HCT116 (cell line): Measurements from ENCODE around the gene ASPA.

ENCODE experiments used
- CEBPB ChIP-seq: IDR thresholded peaks from 2 replicates; pipeline ENCODE4 v1.6.1; 2012; ENCODE audit warnings: low read depth
- POLR2A ChIP-seq: IDR thresholded peaks from 2 replicates; pipeline ENCODE4 v1.7.0; 2011; ENCODE audit warnings: borderline replicate concordance; ENCODE audit not compliant: insufficient read depth, insufficient read length; ENCODE audit errors: extremely low read depth
- POLR2AphosphoS5 ChIP-seq: IDR thresholded peaks from 2 replicates; pipeline ENCODE4 v1.6.1; 2011; ENCODE audit warnings: mild to moderate bottlenecking, low read depth, low read length, moderate library complexity
- SIN3A ChIP-seq: IDR thresholded peaks from 2 replicates; pipeline ENCODE4 v1.6.1; 2012; ENCODE audit warnings: low read depth
- ZNF274 ChIP-seq: fragments of 200-500 bp; sonication (Bioruptor generic); IDR thresholded peaks from 2 replicates; pipeline ENCODE4 v1.6.1; 2014; ENCODE audit warnings: mild to moderate bottlenecking, low read depth, low read length, inconsistent platforms
- TF ChIP-seq, protein P1 (sequence below), 3 experiments: fragments of 200-600 bp in 1 of 3; sonication (generic) in 1 of 3; IDR thresholded peaks in 2 of 3; conservative IDR thresholded peaks in 1 of 3; 2 replicates each; pipeline ENCODE4 v1.5.1; 2012 to 2017; ENCODE audit warnings: low read depth in 2 of 3, low read length in 2 of 3, antibody characterized with exemption in 1 of 3, borderline replicate concordance in 1 of 3, control low read depth in 1 of 3, mild to moderate bottlenecking in 1 of 3, mixed read lengths in 1 of 3, mixed run types in 1 of 3, moderate library complexity in 1 of 3; ENCODE audit not compliant: insufficient read depth in 1 of 3
- TF ChIP-seq, protein P2 (sequence below): IDR thresholded peaks from 2 replicates; pipeline ENCODE4 v1.6.1; 2012; ENCODE audit warnings: low read depth

DNA sequence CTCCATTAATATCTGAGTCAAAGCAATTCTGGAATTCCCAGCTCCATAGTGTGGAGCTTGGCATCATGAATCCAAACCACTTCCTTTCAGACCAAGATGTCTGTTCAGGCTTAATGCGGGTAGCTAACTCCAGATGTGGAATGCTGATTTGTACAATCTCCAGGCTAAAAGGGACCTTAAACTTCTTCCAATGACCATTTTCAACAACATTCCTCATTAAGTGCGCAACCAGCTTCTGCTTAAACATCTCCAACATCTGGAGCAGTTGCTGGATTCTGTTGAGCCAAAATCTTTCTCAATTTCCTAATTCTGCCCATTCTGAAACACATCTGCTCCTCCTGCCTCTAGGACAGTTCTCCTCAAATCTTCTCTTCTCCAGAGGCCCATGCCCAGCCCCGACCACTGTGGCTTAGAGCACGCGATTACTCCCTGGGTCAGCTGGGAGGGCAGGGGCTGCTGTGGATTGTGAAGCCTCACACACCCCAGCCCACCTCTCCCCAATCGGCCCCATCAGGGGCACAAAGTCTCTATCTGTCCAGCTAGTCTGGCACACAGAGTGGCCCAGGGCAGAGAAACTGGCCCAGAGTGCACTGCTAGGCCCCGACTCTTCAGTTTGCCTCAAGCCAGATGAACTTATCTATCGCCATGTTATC lies 36.2 kb downstream of the ASPA start:
- TF ChIP-seq SIN3A (no peak), POLR2A (no peak), CEBPB (no peak), ZNF274 (no peak), POLR2AphosphoS5 (no peak)
- TF ChIP-seq, protein P1, sequence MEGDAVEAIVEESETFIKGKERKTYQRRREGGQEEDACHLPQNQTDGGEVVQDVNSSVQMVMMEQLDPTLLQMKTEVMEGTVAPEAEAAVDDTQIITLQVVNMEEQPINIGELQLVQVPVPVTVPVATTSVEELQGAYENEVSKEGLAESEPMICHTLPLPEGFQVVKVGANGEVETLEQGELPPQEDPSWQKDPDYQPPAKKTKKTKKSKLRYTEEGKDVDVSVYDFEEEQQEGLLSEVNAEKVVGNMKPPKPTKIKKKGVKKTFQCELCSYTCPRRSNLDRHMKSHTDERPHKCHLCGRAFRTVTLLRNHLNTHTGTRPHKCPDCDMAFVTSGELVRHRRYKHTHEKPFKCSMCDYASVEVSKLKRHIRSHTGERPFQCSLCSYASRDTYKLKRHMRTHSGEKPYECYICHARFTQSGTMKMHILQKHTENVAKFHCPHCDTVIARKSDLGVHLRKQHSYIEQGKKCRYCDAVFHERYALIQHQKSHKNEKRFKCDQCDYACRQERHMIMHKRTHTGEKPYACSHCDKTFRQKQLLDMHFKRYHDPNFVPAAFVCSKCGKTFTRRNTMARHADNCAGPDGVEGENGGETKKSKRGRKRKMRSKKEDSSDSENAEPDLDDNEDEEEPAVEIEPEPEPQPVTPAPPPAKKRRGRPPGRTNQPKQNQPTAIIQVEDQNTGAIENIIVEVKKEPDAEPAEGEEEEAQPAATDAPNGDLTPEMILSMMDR (IDR thresholded peaks at IDR 0.05 in 2 of 3, conservative IDR thresholded peaks at IDR 0.05 in 1 of 3; ENCODE audit: borderline replicate concordance in 1 of 3, insufficient read depth in 1 of 3, low read depth in 2 of 3, low read length in 2 of 3), result no peak
- TF ChIP-seq, protein P2, sequence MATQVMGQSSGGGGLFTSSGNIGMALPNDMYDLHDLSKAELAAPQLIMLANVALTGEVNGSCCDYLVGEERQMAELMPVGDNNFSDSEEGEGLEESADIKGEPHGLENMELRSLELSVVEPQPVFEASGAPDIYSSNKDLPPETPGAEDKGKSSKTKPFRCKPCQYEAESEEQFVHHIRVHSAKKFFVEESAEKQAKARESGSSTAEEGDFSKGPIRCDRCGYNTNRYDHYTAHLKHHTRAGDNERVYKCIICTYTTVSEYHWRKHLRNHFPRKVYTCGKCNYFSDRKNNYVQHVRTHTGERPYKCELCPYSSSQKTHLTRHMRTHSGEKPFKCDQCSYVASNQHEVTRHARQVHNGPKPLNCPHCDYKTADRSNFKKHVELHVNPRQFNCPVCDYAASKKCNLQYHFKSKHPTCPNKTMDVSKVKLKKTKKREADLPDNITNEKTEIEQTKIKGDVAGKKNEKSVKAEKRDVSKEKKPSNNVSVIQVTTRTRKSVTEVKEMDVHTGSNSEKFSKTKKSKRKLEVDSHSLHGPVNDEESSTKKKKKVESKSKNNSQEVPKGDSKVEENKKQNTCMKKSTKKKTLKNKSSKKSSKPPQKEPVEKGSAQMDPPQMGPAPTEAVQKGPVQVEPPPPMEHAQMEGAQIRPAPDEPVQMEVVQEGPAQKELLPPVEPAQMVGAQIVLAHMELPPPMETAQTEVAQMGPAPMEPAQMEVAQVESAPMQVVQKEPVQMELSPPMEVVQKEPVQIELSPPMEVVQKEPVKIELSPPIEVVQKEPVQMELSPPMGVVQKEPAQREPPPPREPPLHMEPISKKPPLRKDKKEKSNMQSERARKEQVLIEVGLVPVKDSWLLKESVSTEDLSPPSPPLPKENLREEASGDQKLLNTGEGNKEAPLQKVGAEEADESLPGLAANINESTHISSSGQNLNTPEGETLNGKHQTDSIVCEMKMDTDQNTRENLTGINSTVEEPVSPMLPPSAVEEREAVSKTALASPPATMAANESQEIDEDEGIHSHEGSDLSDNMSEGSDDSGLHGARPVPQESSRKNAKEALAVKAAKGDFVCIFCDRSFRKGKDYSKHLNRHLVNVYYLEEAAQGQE, result no peak
